H1 (cell line): ENCODE results near the gene CAMK1G. TPM values are rescaled to one million over a fixed set of nuclear protein-coding genes. Genes with fewer than 3 reads are reported as not detected.

ENCODE experiments used
- CTCF ChIA-PET: fragments of 300-600 bp; sonication (Branson Sonifier 250); formaldehyde crosslinking; loops from one replicate; lab custom pipeline; 2021; ENCODE audit not compliant: partially characterized antibody; lab: Charles Lee
- POLR2A ChIA-PET: fragments of 300-600 bp; sonication (Branson Sonifier 250); formaldehyde crosslinking; loops from one replicate; lab custom pipeline; 2021; ENCODE audit warnings: inconsistent platforms; ENCODE audit not compliant: partially characterized antibody; lab: Charles Lee
- DNase-seq, 2 experiments: peaks; one replicate each; pipeline versions ENCODE4 v3.0.0 to v3.0.0-alpha.2; 2010 to 2022; ENCODE audit warnings: low spot score in 2 of 2, low read depth in 1 of 2, mixed read lengths in 1 of 2
- FAIRE-seq: peaks from 2 replicates; lab custom pipeline; 2011; peaks lifted over from hg19 to GRCh38; lab: Jason Lieb, UNC
- H2AFZ ChIP-seq: 2 replicates; pipeline ENCODE4 v1.8.1; 2012; ENCODE audit warnings: low read length, inconsistent platforms
- H2AK5ac ChIP-seq: 2 replicates; pipeline ENCODE4 v1.6.1; 2013; ENCODE audit warnings: low read depth, low read length
- H2BK120ac ChIP-seq: replicated peaks from 2 replicates; pipeline ENCODE3; 2013; ENCODE audit warnings: low read depth, low read length, inconsistent platforms
- H2BK12ac ChIP-seq: 2 replicates; pipeline ENCODE4 v1.6.1; 2013; ENCODE audit warnings: low read depth, low read length
- H2BK15ac ChIP-seq: 2 replicates; pipeline ENCODE4 v1.6.1; 2013; ENCODE audit warnings: low read length
- H2BK20ac ChIP-seq: 2 replicates; pipeline ENCODE4 v1.6.1; 2013; ENCODE audit warnings: low read length
- H2BK5ac ChIP-seq: 2 replicates; pipeline ENCODE4 v1.6.1; 2013; ENCODE audit warnings: low read depth, low read length
- H3K14ac ChIP-seq: 2 replicates; pipeline ENCODE4 v1.6.1; 2013; ENCODE audit warnings: inconsistent platforms; ENCODE audit not compliant: insufficient read length
- H3K18ac ChIP-seq: 2 replicates; pipeline ENCODE4 v1.6.1; 2013; ENCODE audit warnings: low read length; ENCODE audit errors: extremely low read depth
- H3K23ac ChIP-seq: 2 replicates; pipeline ENCODE4 v1.6.1; 2013; ENCODE audit warnings: inconsistent platforms; ENCODE audit not compliant: insufficient read length
- H3K23me2 ChIP-seq: 2 replicates; pipeline ENCODE4 v1.6.1; 2013; ENCODE audit warnings: low read depth, low read length
- H3K27ac ChIP-seq: 2 replicates; pipeline ENCODE4 v1.6.1; 2011; ENCODE audit warnings: low read depth, low read length, inconsistent platforms
- H3K27me3 ChIP-seq, 4 experiments: replicated peaks in 1 of 4; 1 replicate in 1 of 4; 2 replicates in 3 of 4; pipeline versions ENCODE4 v1.6.1 to v1.8.1; 2011 to 2013; ENCODE audit warnings: low read length in 3 of 4, mild to moderate bottlenecking in 3 of 4, inconsistent platforms in 2 of 4, mixed read lengths in 2 of 4, moderate library complexity in 1 of 4; ENCODE audit not compliant: control insufficient read depth in 3 of 4, insufficient read depth in 3 of 4; ENCODE audit errors: extremely low read depth in 1 of 4
- H3K36me3 ChIP-seq, 4 experiments: 2 replicates each; pipeline versions ENCODE4 v1.6.1 to v1.8.1; 2011 to 2013; ENCODE audit warnings: mild to moderate bottlenecking in 4 of 4, low read length in 3 of 4, moderate library complexity in 2 of 4, control low read depth in 1 of 4, inconsistent platforms in 1 of 4; ENCODE audit not compliant: insufficient read depth in 4 of 4, control insufficient read depth in 2 of 4
- H3K4ac ChIP-seq: replicated peaks from 2 replicates; pipeline ENCODE3; 2013; ENCODE audit warnings: low read length, low read depth, mixed read lengths, inconsistent platforms; ENCODE audit not compliant: insufficient read length
- H3K4me1 ChIP-seq, 4 experiments: replicated peaks in 1 of 4; 1 replicate in 1 of 4; 2 replicates in 3 of 4; pipeline versions ENCODE4 v1.6.1 to v1.8.1; 2011 to 2013; ENCODE audit warnings: low read length in 3 of 4, inconsistent platforms in 2 of 4, mixed read lengths in 1 of 4; ENCODE audit not compliant: insufficient read depth in 4 of 4, control insufficient read depth in 3 of 4
- H3K4me2 ChIP-seq, 2 experiments: 2 replicates each; pipeline versions ENCODE4 v1.6.1 to v1.8.1; 2011 to 2013; ENCODE audit warnings: low read depth in 2 of 2, low read length in 2 of 2, control low read depth in 1 of 2, inconsistent platforms in 1 of 2, mild to moderate bottlenecking in 1 of 2; ENCODE audit not compliant: insufficient read depth in 1 of 2
- H3K4me3 ChIP-seq, 4 experiments: fragments of 200-600, 300-600 bp in 1 of 4; sonication (generic), shearing (Covaris generic), sonication (Bioruptor Twin) in 1 of 4; 2 replicates each; pipeline versions ENCODE4 v1.5.1 to v1.8.1; 2011 to 2016; ENCODE audit warnings: low read length in 4 of 4, low read depth in 3 of 4, control low read depth in 2 of 4, inconsistent platforms in 2 of 4, mild to moderate bottlenecking in 2 of 4, mixed read lengths in 1 of 4, moderate library complexity in 1 of 4; ENCODE audit not compliant: insufficient read depth in 2 of 4; ENCODE audit errors: extremely low read depth in 1 of 4
- H3K56ac ChIP-seq: replicated peaks from 2 replicates; pipeline ENCODE3; 2013; ENCODE audit warnings: low read depth, mild to moderate bottlenecking, mixed read lengths, low read length, inconsistent platforms; ENCODE audit not compliant: insufficient read length
- H3K79me1 ChIP-seq: 2 replicates; pipeline ENCODE4 v1.6.1; 2013; ENCODE audit warnings: low read depth, low read length, control low read depth
- H3K79me2 ChIP-seq, 2 experiments: 2 replicates each; pipeline versions ENCODE4 v1.6.1 to v1.8.1; 2012 to 2013; ENCODE audit warnings: low read length in 2 of 2, mild to moderate bottlenecking in 2 of 2, inconsistent platforms in 1 of 2; ENCODE audit not compliant: insufficient read depth in 2 of 2, control insufficient read depth in 1 of 2
- H3K9ac ChIP-seq, 4 experiments: replicated peaks in 1 of 4; 1 replicate in 1 of 4; 2 replicates in 3 of 4; pipeline versions ENCODE4 v1.6.1 to v1.8.1; 2011 to 2013; ENCODE audit warnings: low read depth in 3 of 4, low read length in 3 of 4, control low read depth in 2 of 4, mild to moderate bottlenecking in 2 of 4, moderate library complexity in 2 of 4, inconsistent platforms in 1 of 4; ENCODE audit errors: extremely low read depth in 1 of 4
- H3K9me3 ChIP-seq, 2 experiments: 2 replicates each; pipeline versions ENCODE4 v1.6.1 to v1.8.1; 2012 to 2013; ENCODE audit warnings: mild to moderate bottlenecking in 2 of 2, moderate library complexity in 2 of 2, control low read depth in 1 of 2, inconsistent platforms in 1 of 2, low read depth in 1 of 2, low read length in 1 of 2, mixed read lengths in 1 of 2; ENCODE audit not compliant: insufficient read depth in 2 of 2
- H4K20me1 ChIP-seq, 2 experiments: replicated peaks in 1 of 2; 2 replicates each; pipeline versions ENCODE3 to v1.8.1; 2011 to 2013; ENCODE audit warnings: inconsistent platforms in 2 of 2, low read length in 2 of 2, mild to moderate bottlenecking in 1 of 2; ENCODE audit not compliant: insufficient read depth in 2 of 2, control insufficient read depth in 1 of 2
- H4K5ac ChIP-seq: 2 replicates; pipeline ENCODE4 v1.6.1; 2013; ENCODE audit warnings: low read length, low read depth, mixed read lengths, inconsistent platforms; ENCODE audit not compliant: insufficient read length
- H4K8ac ChIP-seq: 2 replicates; pipeline ENCODE4 v1.8.0; 2013; ENCODE audit warnings: mild to moderate bottlenecking, moderate library complexity, low read length, inconsistent platforms; ENCODE audit not compliant: insufficient read depth; ENCODE audit errors: extremely low read depth
- H4K91ac ChIP-seq: replicated peaks from 2 replicates; pipeline ENCODE3; 2013; ENCODE audit warnings: low read length, mixed read lengths, inconsistent platforms; ENCODE audit not compliant: insufficient read length
- BACH1 ChIP-seq: IDR thresholded peaks from 2 replicates; pipeline ENCODE4 v1.6.1; 2012; ENCODE audit warnings: low read length, improper control_type of control experiment
- CBX8 ChIP-seq: fragments of 300-800, 300-1000 bp; sonication (generic); IDR thresholded peaks from 2 replicates; pipeline ENCODE4 v1.7.1; 2016; ENCODE audit warnings: low read depth, low read length, borderline replicate concordance
- CHD2 ChIP-seq: IDR thresholded peaks from 2 replicates; pipeline ENCODE4 v1.6.1; 2012; ENCODE audit warnings: low read length, improper control_type of control experiment
- EP300 ChIP-seq, 2 experiments: IDR thresholded peaks; 1 replicate in 1 of 2; 2 replicates in 1 of 2; pipeline ENCODE4 v1.6.1; 2011 to 2012; ENCODE audit warnings: low read depth in 2 of 2, low read length in 2 of 2, mild to moderate bottlenecking in 2 of 2, borderline replicate concordance in 1 of 2, inconsistent platforms in 1 of 2, moderate library complexity in 1 of 2
- EZH2 ChIP-seq: fragments of 200-600 bp; sonication (generic); IDR thresholded peaks from 2 replicates; pipeline ENCODE4 v1.7.1; 2012; ENCODE audit warnings: low read depth, mild to moderate bottlenecking, moderate library complexity, low read length, inconsistent platforms; ENCODE audit not compliant: severe bottlenecking
- FOSL1 ChIP-seq: IDR thresholded peaks from 2 replicates; pipeline ENCODE4 v1.6.1; 2011; ENCODE audit warnings: mild to moderate bottlenecking, low read depth, low read length, moderate library complexity; ENCODE audit not compliant: insufficient read depth
- GTF2F1 ChIP-seq: IDR thresholded peaks from 2 replicates; pipeline ENCODE4 v1.6.1; 2012; ENCODE audit warnings: low read depth, low read length, improper control_type of control experiment, borderline replicate concordance
- KDM1A ChIP-seq: fragments of 200-600, 300-600 bp; sonication (generic); IDR thresholded peaks from 2 replicates; pipeline ENCODE4 v1.7.1; 2016; ENCODE audit warnings: mild to moderate bottlenecking, low read length, borderline replicate concordance
- POLR2A ChIP-seq, 2 experiments: IDR thresholded peaks; 1 replicate in 1 of 2; 2 replicates in 1 of 2; pipeline ENCODE4 v1.6.1; 2011; ENCODE audit warnings: low read depth in 2 of 2, low read length in 2 of 2, mild to moderate bottlenecking in 2 of 2; ENCODE audit errors: control extremely low read depth in 1 of 2
- TBP ChIP-seq: IDR thresholded peaks from 2 replicates; pipeline ENCODE4 v1.6.1; 2011; ENCODE audit warnings: low read depth, low read length, improper control_type of control experiment
- ZNF274 ChIP-seq: IDR thresholded peaks from 2 replicates; pipeline ENCODE4 v1.7.0; 2012; ENCODE audit warnings: low read length, borderline replicate concordance; ENCODE audit errors: extremely low read depth
- WGBS, 2 experiments: shearing (Covaris generic) in 1 of 2; methylation state at CpG; one replicate each; pipeline versions ENCODE4 v1.1.6 to v1.1.7; 2013 to 2015; ENCODE audit warnings: low lambda C conversion rate in 2 of 2, mixed read lengths in 2 of 2, inconsistent platforms in 1 of 2, low coverage in 1 of 2, missing lambda C conversion rate in 1 of 2; ENCODE audit not compliant: insufficient replicate concordance in 2 of 2, insufficient coverage in 1 of 2, insufficient read length in 1 of 2; ENCODE audit errors: extremely low coverage in 1 of 2, missing lambda C conversion rate in 1 of 2; 5-methylcytosine and 5-hydroxymethylcytosine counted together
- polyA plus RNA-seq, 7 experiments: library from polyadenylated mRNA; depleted of rRNA in 3 of 7; stranded (reverse) in 5 of 7; unstranded in 2 of 7; fragments of >200 nt in 5 of 7; fragments of 200-250 nt in 2 of 7; gene quantifications; 1 replicate in 5 of 7; 2 replicates in 1 of 7; 4 replicates in 1 of 7; pipeline versions ENCODE4 v1.2.1 to v1.2.3, GENCODE V29; 2011 to 2013; ENCODE audit warnings: missing spikeins in 2 of 7, mixed read lengths in 2 of 7
- total RNA-seq: library from RNA; stranded (reverse); fragmentation: NEBNext Ultra II Directional; extraction: Animal tissue kit (Norgen Biotek cat#: 25700); gene quantifications from 2 replicates; pipeline ENCODE4 v1.2.1, GENCODE V29; 2021
- TF ChIP-seq, protein P1 (sequence below): IDR thresholded peaks from 2 replicates; pipeline ENCODE4 v1.6.1; 2011; ENCODE audit warnings: low read length, improper control_type of control experiment

Gene CAMK1G
- total and polyA plus RNA-seq, 2 of the 8 experiments (the other 6 are each of a cell fraction or from before 2014, with no cell fraction given), result 1.00 to 1.0 TPM

- WGBS, 2 experiments, result 82% methylated on average over 4 of the region's 4 CpGs; no CpG with 5 or more reads in 1 of the 2 experiments
- no peak overlapping the region for H4K5ac ChIP-seq
- ChIA-PET CTCF (interaction anchor here (0.6 to 27.8 kb wide), 9 partner anchors 10 to 164 kb away, joined by 3 to 636 read pairs (median 4); no protein-coding TSS in a partner anchor), POLR2A (no interaction called here)
- no peak overlapping the region for H3K56ac ChIP-seq
- no peak overlapping the region for H2BK15ac ChIP-seq
- DNase-seq (no peak), FAIRE-seq (no peak)
- H3K79me1 ChIP-seq, result no peaks in the 10 kb centered on the region
- no peak overlapping the region for H3K14ac ChIP-seq
- no peak overlapping the region for H3K9ac ChIP-seq
- peaks cover 0 to 27% (median 17%) of the 10 kb centered on the region in 4 experiments; a peak in 6 of 7 replicates for H3K27me3 ChIP-seq
- peak overlapping the region; percentile 77; the same call in 1 of the 2 replicates for H2BK12ac ChIP-seq
- no peak overlapping the region for H2AK5ac ChIP-seq
- peak overlapping the region; percentile 64 to 82 for H3K4me2 ChIP-seq
- H3K4me3 ChIP-seq, result peak overlapping the region in 3 of 4 experiments; percentile 32 to 45 (median 44); a peak in 4 of 8 replicates
- H3K27ac ChIP-seq, result no peak overlapping the region
- no peaks in the 10 kb centered on the region; the same call in 1 of the 2 replicates for H3K23me2 ChIP-seq
- no peak overlapping the region for H3K23ac ChIP-seq
- no peaks in the 10 kb centered on the region for H3K79me2 ChIP-seq
- H3K9me3 ChIP-seq, result no peaks in the 10 kb centered on the region
- H4K91ac ChIP-seq, result no peak overlapping the region
- no peak overlapping the region for H3K18ac ChIP-seq
- peaks cover 0 to 14% (median 9%) of the 10 kb centered on the region in 4 experiments; a peak in 5 of 7 replicates for H3K4me1 ChIP-seq
- H2BK20ac ChIP-seq, result no peak overlapping the region
- no peaks in the 10 kb centered on the region for H3K36me3 ChIP-seq
- no peak overlapping the region for H2BK5ac ChIP-seq
- no peak overlapping the region for H3K4ac ChIP-seq
- H4K20me1 ChIP-seq, result no peaks in the 10 kb centered on the region
- no peak overlapping the region for H2BK120ac ChIP-seq
- H2AFZ ChIP-seq, result peak overlapping the region; percentile 77; the same call in 1 of the 2 replicates
- H4K8ac ChIP-seq, result no peak overlapping the region
- TF ChIP-seq EP300 (IDR thresholded peaks at IDR 0.05; ENCODE audit: borderline replicate concordance in 1 of 2, low read depth in 2 of 2, low read length in 2 of 2), result no peak
- TF ChIP-seq ZNF274, result no peak
- TF ChIP-seq EZH2, result no peak
- TF ChIP-seq FOSL1, result no peak
- TF ChIP-seq CBX8, result no peak
- TF ChIP-seq, protein P1, sequence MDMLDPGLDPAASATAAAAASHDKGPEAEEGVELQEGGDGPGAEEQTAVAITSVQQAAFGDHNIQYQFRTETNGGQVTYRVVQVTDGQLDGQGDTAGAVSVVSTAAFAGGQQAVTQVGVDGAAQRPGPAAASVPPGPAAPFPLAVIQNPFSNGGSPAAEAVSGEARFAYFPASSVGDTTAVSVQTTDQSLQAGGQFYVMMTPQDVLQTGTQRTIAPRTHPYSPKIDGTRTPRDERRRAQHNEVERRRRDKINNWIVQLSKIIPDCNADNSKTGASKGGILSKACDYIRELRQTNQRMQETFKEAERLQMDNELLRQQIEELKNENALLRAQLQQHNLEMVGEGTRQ, result no peak
- no peak for TF ChIP-seq TBP
- no peak for TF ChIP-seq GTF2F1
- TF ChIP-seq BACH1, result no peak
- no peak for TF ChIP-seq KDM1A
- no peak for TF ChIP-seq CHD2
- no peak for TF ChIP-seq POLR2A (IDR thresholded peaks at IDR 0.05; ENCODE audit: control extremely low read depth in 1 of 2, low read depth in 2 of 2, low read length in 2 of 2)
Observed at GRCh38 chr1:209586221-209586740, 2.8 kb downstream of the CAMK1G start.
